SHP77 treated with DMSO at 0.1 percent for 48 hours (cell line): Measurements from ENCODE around the gene WDR46.

Experiments
- DNase-seq: peaks from one replicate; lab custom pipeline; 2025; lab: John Stamatoyannopoulos, UW

WDR46 gene

GRCh38 chr6:33313709-33314514, 24.9 kb upstream of the WDR46 start, which contains the start of gene TAPBP:
Gene TAPBP (minus strand): TSS chr6:33314078. CDS start chr6:33314041, 37 bp downstream.
- no peak for DNase-seq

GRCh38 chr6:33313105-33313708, 24.2 kb upstream of the WDR46 start:
- peak; percentile 9 for DNase-seq

GRCh38 chr6:33312361-33313104, 23.5 kb upstream of the WDR46 start:
- peak; percentile 40 for DNase-seq

GRCh38 chr6:33306356-33306755, 17.3 kb upstream of the WDR46 start:
- DNase-seq, result no peak

- no peak for DNase-seq
Observed at GRCh38 chr6:33305052-33305451, 16.0 kb upstream of the WDR46 start.

- DNase-seq, result no peak
Observed at GRCh38 chr6:33304216-33304615, 15.2 kb upstream of the WDR46 start.

GRCh38 chr6:33301877-33302276, 12.8 kb upstream of the WDR46 start:
- DNase-seq, result no peak

- peak; percentile 69 for DNase-seq
Observed at GRCh38 chr6:33299237-33299944, 10.4 kb upstream of the WDR46 start.

- no peak for DNase-seq
Observed at GRCh38 chr6:33298773-33299236, 9.8 kb upstream of the WDR46 start, which contains the start of gene RGL2. Gene RGL2 (minus strand): TSS chr6:33298942. CDS start chr6:33298610, 332 bp downstream.

- DNase-seq, result no peak
Observed at GRCh38 chr6:33297956-33298772, 9.1 kb upstream of the WDR46 start.

- no peak for DNase-seq
Observed at GRCh38 chr6:33297406-33297955, 8.4 kb upstream of the WDR46 start.

GRCh38 chr6:33296797-33297405, 7.9 kb upstream of the WDR46 start:
- DNase-seq, result no peak

- DNase-seq, result no peak
Observed at GRCh38 chr6:33295621-33296369, 6.8 kb upstream of the WDR46 start.

- DNase-seq, result no peak
Observed at GRCh38 chr6:33294086-33294823, 5.2 kb upstream of the WDR46 start.

GRCh38 chr6:33292996-33293682, 4.1 kb upstream of the WDR46 start:
- no peak for DNase-seq

- DNase-seq, result no peak
Observed at GRCh38 chr6:33290459-33290858, 1.4 kb upstream of the WDR46 start.

- DNase-seq, result no peak
Observed at GRCh38 chr6:33289784-33290315, 811 bp upstream of the WDR46 start.
